Spleen (tissue), 7 donors: Measurements from ENCODE around the gene TPK1.

ENCODE experiments used
- CTCF ChIP-seq, 11 experiments: fragments of 200-600 bp in 7 of 11; fragments of 450-650 bp in 4 of 11; sonication (generic) in 4 of 11; IDR thresholded peaks in 8 of 11; conservative IDR thresholded peaks in 3 of 11; 1 replicate in 7 of 11; 2 replicates in 4 of 11; pipeline versions ENCODE4 v1.4.0 to v1.8.0; 2016 to 2021; ENCODE audit warnings: antibody characterized with exemption in 11 of 11, inconsistent platforms in 4 of 11, mild to moderate bottlenecking in 1 of 11
- POLR2A ChIP-seq, 3 donors: fragments of 450-650 bp; IDR thresholded peaks; one replicate each; pipeline ENCODE4 v1.5.1; 2017; ENCODE audit warnings: antibody characterized with exemption in 3 of 3, mild to moderate bottlenecking in 1 of 3
- POLR2AphosphoS5 ChIP-seq, 3 donors: sonication (generic); formaldehyde crosslinking; IDR thresholded peaks; one replicate each; pipeline ENCODE4 v1.5.1; 2017; ENCODE audit warnings: antibody characterized with exemption in 3 of 3
- donor health status: DM: no; HTN: no; CAD: no; lungs with moderate emphysema.
- donor health status: DM: no; HTN: no; CAD: no.
- donor health status: DM: no; HTN: no; CAD: no.

- TF ChIP-seq CTCF (IDR thresholded peaks at IDR 0.05 in 8 of 11, conservative IDR thresholded peaks at IDR 0.05 in 3 of 11), result no peak
- no peak for TF ChIP-seq POLR2A (IDR thresholded peaks at IDR 0.05)
- no peak for TF ChIP-seq POLR2AphosphoS5 (IDR thresholded peaks at IDR 0.05)
These were observed 163.0 kb downstream of the TPK1 start for GRCh38 chr7:144672869-144673268.
